ENCODE measurements around the gene PLPP7.

DNA sequence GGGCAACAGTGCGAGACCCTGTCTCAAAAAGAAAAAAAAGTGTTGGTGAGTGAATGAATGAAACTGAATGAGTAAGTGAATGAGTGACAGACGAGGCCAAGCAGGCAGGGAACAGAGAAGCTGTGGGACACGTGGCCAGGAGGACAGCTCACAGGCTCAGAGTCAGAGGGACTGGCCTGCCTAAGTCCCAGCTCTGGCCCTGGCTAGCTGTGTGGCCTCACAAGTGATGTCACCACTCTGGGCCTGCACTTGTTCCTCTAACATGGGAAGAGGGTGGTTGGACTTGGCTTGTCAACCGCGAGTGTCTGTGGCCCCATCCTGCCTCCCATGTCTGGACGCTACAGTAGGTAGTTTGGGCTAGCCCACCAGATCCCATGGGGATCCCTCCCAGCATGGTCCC, 4.7 kb upstream of the PLPP7 start:
- TF ChIP-seq GABPA (IDR thresholded peaks at IDR 0.05 in 1 of 2, conservative IDR thresholded peaks at IDR 0.05 in 1 of 2) (no peak), CTCF (IDR thresholded peaks at IDR 0.05; ENCODE audit: low read depth, low read length, missing input control) (no peak)

Measured in liver (tissue), 3 donors.